Nephron (organoid): ENCODE results near the gene OVOL3.
A peak's percentile ranks its signal among the peaks of the same experiment; 100 is the strongest.
"Not testable (repeated sequence)": the region's sequence is repeated elsewhere in the genome, so short reads cannot be mapped to it uniquely, and the experiment has no call there.

Experiments
- H3K27ac Mint-ChIP-seq, 3 experiments: 2 replicates each; pipeline ENCODE4 v1.8.0; 2020; ENCODE audit warnings: mixed read lengths in 3 of 3, mild to moderate bottlenecking in 2 of 3, moderate library complexity in 1 of 3
- H3K27me3 Mint-ChIP-seq: 2 replicates; pipeline ENCODE4 v1.8.0; 2021; ENCODE audit warnings: low read depth, mild to moderate bottlenecking, moderate library complexity, mixed read lengths
- H3K36me3 Mint-ChIP-seq: 2 replicates; pipeline ENCODE4 v1.8.0; 2020; ENCODE audit warnings: low read depth, mixed read lengths
- H3K4me1 Mint-ChIP-seq: 2 replicates; pipeline ENCODE4 v1.8.0; 2020; ENCODE audit warnings: mixed read lengths
- H3K4me3 Mint-ChIP-seq, 3 experiments: 2 replicates each; pipeline ENCODE4 v1.8.0; 2020; ENCODE audit warnings: mild to moderate bottlenecking in 3 of 3, mixed read lengths in 3 of 3, moderate library complexity in 2 of 3
- H3K9me3 Mint-ChIP-seq: 2 replicates; pipeline ENCODE4 v1.8.0; 2020; ENCODE audit warnings: mixed read lengths
- CTCF ChIP-seq, 3 experiments: fragments of 200-600 bp; sonication (generic); IDR thresholded peaks; one replicate each; pipeline ENCODE4 v1.5.0; 2021; ENCODE audit warnings: antibody characterized with exemption in 3 of 3; ENCODE audit not compliant: unreplicated experiment in 3 of 3

Gene OVOL3

GRCh38 chr19:36110487-36111199 lies at the start of gene OVOL3:
OVOL3 (plus strand) TSS chr19:36111143; CDS start chr19:36111203, 60 bp downstream.
- Mint-ChIP-seq H3K4me1 (peaks cover 19% of the 10 kb centered on the region), H3K9me3 (no peaks in the 10 kb centered on the region), H3K4me3 (peak within 1 kb of the TSS; percentile 69 to 96 (median 75)), H3K36me3 (peaks cover 26% of the 10 kb centered on the region), H3K27ac (no peak within 1 kb of the TSS), H3K27me3 (no peaks in the 10 kb centered on the region)
- no peak for TF ChIP-seq CTCF (IDR thresholded peaks at IDR 0.05; ENCODE audit: unreplicated experiment in 3 of 3)

- Mint-ChIP-seq H3K36me3 (peaks cover 8% of the 10 kb centered on the region), H3K4me3 (no peak overlapping the region), H3K4me1 (peaks cover 34% of the 10 kb centered on the region), H3K27me3 (no peaks in the 10 kb centered on the region), H3K27ac (no peak overlapping the region), H3K9me3 (no peaks in the 10 kb centered on the region)
- no peak for TF ChIP-seq CTCF (IDR thresholded peaks at IDR 0.05; ENCODE audit: unreplicated experiment in 3 of 3)
Observed at GRCh38 chr19:36061367-36061766, 49.6 kb upstream of the OVOL3 start.

GRCh38 chr19:36064826-36065225 lies 46.1 kb upstream of the OVOL3 start:
- Mint-ChIP-seq H3K36me3 (peaks cover 25% of the 10 kb centered on the region), H3K27ac (no peak overlapping the region), H3K4me1 (peaks cover 10% of the 10 kb centered on the region), H3K27me3 (no peaks in the 10 kb centered on the region), H3K4me3 (no peak overlapping the region), H3K9me3 (no peaks in the 10 kb centered on the region)
- TF ChIP-seq CTCF (IDR thresholded peaks at IDR 0.05; ENCODE audit: unreplicated experiment in 3 of 3), result no peak

GRCh38 chr19:36067681-36068080 lies 43.3 kb upstream of the OVOL3 start:
- H3K36me3 Mint-ChIP-seq, result peaks cover 34% of the 10 kb centered on the region
- H3K9me3 Mint-ChIP-seq, result peaks cover 3% of the 10 kb centered on the region
- no peaks in the 10 kb centered on the region for H3K27me3 Mint-ChIP-seq
- H3K27ac Mint-ChIP-seq, result no peak overlapping the region
- no peak for TF ChIP-seq CTCF (IDR thresholded peaks at IDR 0.05; ENCODE audit: unreplicated experiment in 3 of 3)
- H3K4me1 Mint-ChIP-seq, result peaks cover 5% of the 10 kb centered on the region
- H3K4me3 Mint-ChIP-seq, result no peak overlapping the region

- not testable (repeated sequence) for H3K27me3 Mint-ChIP-seq, H3K9me3 Mint-ChIP-seq, H3K4me3 Mint-ChIP-seq, H3K27ac Mint-ChIP-seq, H3K4me1 Mint-ChIP-seq
- peaks cover 39% of the 10 kb centered on the region for H3K36me3 Mint-ChIP-seq
Observed at GRCh38 chr19:36068810-36069499, 42.0 kb upstream of the OVOL3 start.

GRCh38 chr19:36072081-36072480 lies 38.9 kb upstream of the OVOL3 start:
- no peak for TF ChIP-seq CTCF (IDR thresholded peaks at IDR 0.05; ENCODE audit: unreplicated experiment in 3 of 3)
- no peaks in the 10 kb centered on the region for H3K27me3 Mint-ChIP-seq
- peaks cover 5% of the 10 kb centered on the region for H3K4me1 Mint-ChIP-seq
- H3K4me3 Mint-ChIP-seq, result no peak overlapping the region
- no peak overlapping the region for H3K27ac Mint-ChIP-seq
- H3K36me3 Mint-ChIP-seq, result peaks cover 34% of the 10 kb centered on the region
- H3K9me3 Mint-ChIP-seq, result peaks cover 3% of the 10 kb centered on the region
